Skeletal muscle tissue (tissue), 4 donors: Measurements from ENCODE around the gene BIRC6. TPM values are rescaled to one million over a fixed set of nuclear protein-coding genes. Genes with fewer than 3 reads are reported as not detected.

Experiments used
- H3K27ac ChIP-seq: one replicate; pipeline ENCODE4 v1.7.0; 2013; ENCODE audit warnings: mild to moderate bottlenecking, low read depth, low read length, inconsistent platforms
- H3K27me3 ChIP-seq, 3 donors: one replicate each; pipeline ENCODE4 v1.7.0; 2013; ENCODE audit warnings: low read length in 3 of 3; ENCODE audit not compliant: control insufficient read depth in 3 of 3, insufficient read depth in 3 of 3
- H3K36me3 ChIP-seq, 3 donors: one replicate each; pipeline ENCODE4 v1.7.0; 2013; ENCODE audit warnings: low read length in 3 of 3; ENCODE audit not compliant: control insufficient read depth in 3 of 3, insufficient read depth in 3 of 3
- H3K4me1 ChIP-seq, 3 donors: one replicate each; pipeline ENCODE4 v1.7.0; 2013; ENCODE audit warnings: low read length in 3 of 3, mild to moderate bottlenecking in 3 of 3; ENCODE audit not compliant: control insufficient read depth in 3 of 3, insufficient read depth in 3 of 3
- H3K4me3 ChIP-seq, 3 donors: one replicate each; pipeline ENCODE4 v1.7.0; 2013; ENCODE audit warnings: low read length in 3 of 3
- H3K9ac ChIP-seq, 3 donors: one replicate each; pipeline ENCODE4 v1.7.0; 2013; ENCODE audit warnings: low read length in 3 of 3, mild to moderate bottlenecking in 3 of 3, moderate library complexity in 2 of 3, low read depth in 1 of 3
- H3K9me3 ChIP-seq, 3 donors: one replicate each; pipeline ENCODE4 v1.7.0; 2013; ENCODE audit warnings: low read length in 3 of 3; ENCODE audit not compliant: control insufficient read depth in 3 of 3
- total RNA-seq: library from RNA; depleted of rRNA; stranded (reverse); fragments of >200 nt; gene quantifications from one replicate; pipeline ENCODE4 v1.2.3, GENCODE V29; 2014
- donor health status: Osteomylitis.

BIRC6 gene
- total RNA-seq, 1 donor from 2014 or later: 216 TPM

DNA sequence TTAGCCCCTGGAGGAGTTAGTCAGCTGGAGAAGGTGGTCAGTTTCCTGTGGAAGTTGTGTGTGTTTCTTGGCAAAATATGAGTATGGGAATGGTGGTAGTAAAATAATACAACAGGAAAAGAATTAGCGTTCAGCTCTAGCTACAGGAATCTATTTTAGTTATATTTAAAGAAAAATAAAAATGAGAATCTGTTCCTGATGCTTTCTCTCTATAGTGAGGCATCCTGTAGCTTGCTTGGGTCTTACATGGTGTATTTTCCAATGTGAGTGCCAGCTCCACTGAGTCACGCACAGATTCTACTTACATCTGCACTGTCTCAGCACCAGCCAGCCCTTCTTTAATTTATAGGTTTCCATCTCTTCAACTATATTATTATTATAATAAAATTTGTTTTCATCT lies 132.2 kb downstream of the BIRC6 start:
- Histone ChIP-seq H3K4me1 (no peaks in the 10 kb centered on the region), H3K27me3 (no peaks in the 10 kb centered on the region), H3K9me3 (no peaks in the 10 kb centered on the region), H3K9ac (no peak overlapping the region), H3K27ac (no peak overlapping the region), H3K4me3 (no peak overlapping the region), H3K36me3 (peaks cover 12 to 36% (median 35%) of the 10 kb centered on the region in 3 donors)

GRCh38 chr2:32491346-32491745 lies 134.5 kb downstream of the BIRC6 start:
- Histone ChIP-seq H3K4me1 (no peaks in the 10 kb centered on the region), H3K9me3 (no peaks in the 10 kb centered on the region), H3K4me3 (no peak overlapping the region), H3K27me3 (no peaks in the 10 kb centered on the region), H3K36me3 (peaks cover 4 to 25% (median 25%) of the 10 kb centered on the region in 3 donors), H3K27ac (no peak overlapping the region), H3K9ac (no peak overlapping the region)

- Histone ChIP-seq H3K27ac (no peak overlapping the region), H3K4me3 (no peak overlapping the region), H3K36me3 (peaks cover 11 to 25% (median 18%) of the 10 kb centered on the region in 3 donors), H3K9ac (no peak overlapping the region), H3K27me3 (no peaks in the 10 kb centered on the region), H3K4me1 (no peaks in the 10 kb centered on the region), H3K9me3 (no peaks in the 10 kb centered on the region)
Observed at GRCh38 chr2:32495139-32495538, 138.3 kb downstream of the BIRC6 start.

- Histone ChIP-seq H3K27me3 (no peaks in the 10 kb centered on the region), H3K9me3 (no peaks in the 10 kb centered on the region), H3K4me1 (no peaks in the 10 kb centered on the region), H3K36me3 (peaks cover 11 to 17% (median 15%) of the 10 kb centered on the region in 3 donors), H3K4me3 (no peak overlapping the region), H3K9ac (no peak overlapping the region), H3K27ac (no peak overlapping the region)
Observed at GRCh38 chr2:32496662-32497061, 139.8 kb downstream of the BIRC6 start.

DNA sequence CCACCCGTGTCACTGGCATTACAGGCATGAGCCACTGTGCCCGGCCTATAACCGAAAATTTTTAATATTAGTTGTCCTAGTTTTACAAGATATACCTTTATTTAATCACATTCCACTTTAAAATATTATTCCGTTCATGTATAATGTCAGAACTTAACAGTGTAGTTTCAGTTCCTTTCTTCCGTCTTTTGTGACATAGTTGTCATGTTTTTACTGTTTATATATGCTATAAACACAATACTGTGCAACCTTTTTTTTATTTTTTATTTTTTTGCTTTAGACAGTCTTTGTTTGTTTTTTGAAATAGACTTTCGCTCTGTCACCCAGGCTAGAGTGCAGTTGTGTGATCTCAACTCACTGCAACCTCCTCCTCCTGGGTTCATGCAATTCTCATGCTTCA lies 141.5 kb downstream of the BIRC6 start:
- Histone ChIP-seq H3K9ac (no peak overlapping the region), H3K36me3 (peaks cover 11 to 22% (median 18%) of the 10 kb centered on the region in 3 donors), H3K4me1 (no peaks in the 10 kb centered on the region), H3K27me3 (no peaks in the 10 kb centered on the region), H3K27ac (no peak overlapping the region), H3K9me3 (no peaks in the 10 kb centered on the region), H3K4me3 (no peak overlapping the region)

DNA sequence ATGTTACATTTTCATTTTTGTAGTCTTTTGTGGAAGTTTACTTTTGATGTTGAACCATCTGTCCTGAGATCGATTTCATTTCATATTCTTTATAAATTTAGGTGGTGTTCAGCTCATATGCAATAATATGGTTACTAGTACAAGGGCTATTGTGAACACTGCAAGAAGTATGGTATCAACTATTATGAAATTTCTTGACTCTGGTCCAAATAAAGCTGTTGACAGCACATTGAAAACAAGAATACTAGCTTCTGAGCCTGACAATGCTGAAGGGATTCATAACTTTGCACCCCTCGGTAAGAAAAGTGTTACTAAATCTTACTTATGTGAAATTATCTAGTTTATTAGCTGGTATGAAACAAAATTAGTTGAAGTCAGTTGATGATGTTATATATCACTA lies 146.1 kb downstream of the BIRC6 start:
- Histone ChIP-seq H3K9ac (no peak overlapping the region), H3K27ac (no peak overlapping the region), H3K36me3 (peaks cover 8 to 36% (median 21%) of the 10 kb centered on the region in 3 donors), H3K27me3 (no peaks in the 10 kb centered on the region), H3K4me3 (no peak overlapping the region), H3K9me3 (no peaks in the 10 kb centered on the region), H3K4me1 (no peaks in the 10 kb centered on the region)

GRCh38 chr2:32504877-32505478 lies 148.2 kb downstream of the BIRC6 start:
- Histone ChIP-seq H3K27ac (no peak overlapping the region), H3K9ac (no peak overlapping the region), H3K4me3 (no peak overlapping the region), H3K27me3 (no peaks in the 10 kb centered on the region), H3K4me1 (no peaks in the 10 kb centered on the region), H3K36me3 (peaks cover 0 to 44% (median 18%) of the 10 kb centered on the region in 3 donors), H3K9me3 (no peaks in the 10 kb centered on the region)

DNA sequence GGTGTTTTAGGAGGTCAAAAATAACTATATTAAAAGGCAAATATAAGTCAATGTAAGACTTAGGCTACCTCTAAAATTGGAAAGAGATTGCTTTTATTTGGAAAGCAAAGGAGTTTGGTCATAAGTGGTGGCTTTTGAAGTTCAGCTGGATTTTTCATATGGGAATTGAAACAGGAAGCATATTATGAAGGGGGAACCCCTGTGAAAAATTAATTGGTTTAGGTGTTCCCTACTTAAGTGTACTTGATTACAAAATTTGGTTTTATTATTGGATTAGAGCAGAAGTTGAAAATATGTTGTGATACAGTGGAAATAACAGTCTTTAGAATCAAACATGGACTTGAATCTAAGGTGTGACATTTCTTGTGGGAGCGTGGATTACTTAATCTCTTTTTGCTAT lies 149.6 kb downstream of the BIRC6 start:
- no peak overlapping the region for H3K9ac ChIP-seq
- H3K9me3 ChIP-seq: no peaks in the 10 kb centered on the region
- no peaks in the 10 kb centered on the region for H3K4me1 ChIP-seq
- H3K27ac ChIP-seq: no peak overlapping the region
- H3K27me3 ChIP-seq: no peaks in the 10 kb centered on the region
- H3K36me3 ChIP-seq: peaks cover 5 to 47% (median 24%) of the 10 kb centered on the region in 3 donors
- H3K4me3 ChIP-seq: no peak overlapping the region

GRCh38 chr2:32514946-32515345 lies 158.1 kb downstream of the BIRC6 start:
- Histone ChIP-seq H3K4me1 (no peaks in the 10 kb centered on the region), H3K4me3 (no peak overlapping the region), H3K9ac (no peak overlapping the region), H3K36me3 (peaks cover 20 to 54% (median 33%) of the 10 kb centered on the region in 3 donors), H3K9me3 (no peaks in the 10 kb centered on the region), H3K27me3 (no peaks in the 10 kb centered on the region), H3K27ac (no peak overlapping the region)

DNA sequence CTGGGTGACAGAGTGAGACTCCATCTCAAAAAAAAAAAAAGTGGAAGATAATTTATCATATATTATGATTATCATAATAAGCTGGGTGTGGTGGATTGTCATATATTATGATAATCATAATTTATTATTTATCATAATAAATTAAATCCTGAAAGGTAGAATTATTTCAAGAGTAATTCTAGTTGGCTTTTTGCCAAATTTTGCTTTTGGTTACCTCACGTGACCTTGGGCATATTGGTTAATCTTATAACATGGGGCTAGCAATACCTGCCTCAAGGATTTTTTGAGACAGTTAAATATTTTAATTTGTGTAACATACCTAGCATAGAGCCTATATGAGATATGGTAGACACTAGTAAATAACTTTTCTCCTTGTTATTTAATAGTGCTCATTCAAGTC lies 159.7 kb downstream of the BIRC6 start:
- no peaks in the 10 kb centered on the region for H3K4me1 ChIP-seq
- no peak overlapping the region for H3K27ac ChIP-seq
- H3K4me3 ChIP-seq: no peak overlapping the region
- H3K27me3 ChIP-seq: no peaks in the 10 kb centered on the region
- H3K36me3 ChIP-seq: peaks cover 18 to 55% (median 27%) of the 10 kb centered on the region in 3 donors
- no peak overlapping the region for H3K9ac ChIP-seq
- H3K9me3 ChIP-seq: no peaks in the 10 kb centered on the region
